ENCODE results near the gene KCNMA1.

GRCh38 chr10:77355844-77356243 lies 281.8 kb downstream of the KCNMA1 start:
- TF ChIP-seq EP300 (IDR thresholded peaks at IDR 0.05; ENCODE audit: borderline replicate concordance in 1 of 2, low read depth in 1 of 2, low read length in 1 of 2) = no peak
- TF ChIP-seq CTCF (IDR thresholded peaks at IDR 0.05) = no peak
- no peak for TF ChIP-seq REST (IDR thresholded peaks at IDR 0.05; ENCODE audit: low read depth, low read length)
- no peak for TF ChIP-seq NRF1 (IDR thresholded peaks at IDR 0.05; ENCODE audit: low read depth, low read length)
- peak; percentile 54 for TF ChIP-seq JUND (IDR thresholded peaks at IDR 0.05)
- no peak for TF ChIP-seq SMC3 (IDR thresholded peaks at IDR 0.05; ENCODE audit: low read depth, low read length)
- no peak for TF ChIP-seq RCOR1 (IDR thresholded peaks at IDR 0.05; ENCODE audit: low read length)
- TF ChIP-seq FOXM1 (IDR thresholded peaks at IDR 0.05; ENCODE audit: low read depth) = no peak

All from SK-N-SH (cell line).